GM18868 (cell line): Measurements from ENCODE around the gene MCC.

Source experiments
- ATAC-seq: cut with Tn5 transposase; IDR thresholded peaks from one replicate; pipeline ENCODE4 v1.9.1; 2021; ENCODE audit warnings: mild to moderate bottlenecking, moderate library complexity; ENCODE audit not compliant: unreplicated experiment

MCC gene

GRCh38 chr5:113044776-113045465, 443.3 kb downstream of the MCC start:
- no peak for ATAC-seq

- no peak for ATAC-seq
Observed at GRCh38 chr5:113043491-113043931, 444.7 kb downstream of the MCC start.

GRCh38 chr5:113042491-113043243, 445.6 kb downstream of the MCC start:
- ATAC-seq: no peak

- no peak for ATAC-seq
Observed at GRCh38 chr5:113040672-113041260, 447.5 kb downstream of the MCC start.

- no peak for ATAC-seq
Observed at GRCh38 chr5:113039934-113040285, 448.3 kb downstream of the MCC start.

- no peak for ATAC-seq
Observed at GRCh38 chr5:113039229-113039933, 448.9 kb downstream of the MCC start.

GRCh38 chr5:113038714-113039113, 449.5 kb downstream of the MCC start:
- ATAC-seq: no peak

- no peak for ATAC-seq
Observed at GRCh38 chr5:113038136-113038535, 450.1 kb downstream of the MCC start.

GRCh38 chr5:113036826-113037225, 451.4 kb downstream of the MCC start:
- ATAC-seq: no peak

GRCh38 chr5:113036321-113036720, 451.9 kb downstream of the MCC start:
- no peak for ATAC-seq

GRCh38 chr5:113035096-113035495, 453.2 kb downstream of the MCC start:
- ATAC-seq: no peak

- no peak for ATAC-seq
Observed at GRCh38 chr5:113034182-113034773, 454.0 kb downstream of the MCC start.

- no peak for ATAC-seq
Observed at GRCh38 chr5:113031557-113031956, 456.7 kb downstream of the MCC start.

GRCh38 chr5:113031104-113031503, 457.1 kb downstream of the MCC start:
- ATAC-seq: no peak

- no peak for ATAC-seq
Observed at GRCh38 chr5:113029614-113030013, 458.6 kb downstream of the MCC start.

- no peak for ATAC-seq
Observed at GRCh38 chr5:113027431-113027830, 460.8 kb downstream of the MCC start.

GRCh38 chr5:113027015-113027414, 461.2 kb downstream of the MCC start:
- no peak for ATAC-seq

- no peak for ATAC-seq
Observed at GRCh38 chr5:113026211-113026610, 462.0 kb downstream of the MCC start.

GRCh38 chr5:113025596-113025995, 462.7 kb downstream of the MCC start:
- ATAC-seq: no peak

GRCh38 chr5:113024076-113024697, 464.1 kb downstream of the MCC start:
- no peak for ATAC-seq

GRCh38 chr5:113022661-113023060, 465.6 kb downstream of the MCC start:
- ATAC-seq: peak; percentile 69
